WTC11 (cell line): ENCODE measurements around the gene BORCS5.

ENCODE experiments used
- SP1 ChIP-seq: sonication (generic); formaldehyde crosslinking; conservative IDR thresholded peaks from 2 replicates; pipeline ENCODE4 v1.8.1; 2022; ENCODE audit warnings: missing genetic modification reagents
- TEAD1 ChIP-seq: sonication (generic); formaldehyde crosslinking; IDR thresholded peaks from 2 replicates; pipeline ENCODE4 v1.8.0; 2022; ENCODE audit warnings: mild to moderate bottlenecking, missing genetic modification reagents
- TF ChIP-seq, protein P1 (sequence below): fragments of 200-600 bp; IDR thresholded peaks from 2 replicates; pipeline ENCODE4 v1.8.0; 2022; ENCODE audit warnings: antibody characterized with exemption
- TF ChIP-seq, protein P2 (sequence below): sonication (generic); formaldehyde crosslinking; IDR thresholded peaks from 2 replicates; pipeline ENCODE4 v1.8.1; 2023; ENCODE audit warnings: mild to moderate bottlenecking, missing genetic modification reagents
- TF ChIP-seq, protein P3 (sequence below): sonication (generic); formaldehyde crosslinking; IDR thresholded peaks from 2 replicates; pipeline ENCODE4 v1.8.0; 2022; ENCODE audit warnings: mild to moderate bottlenecking, missing genetic modification reagents
- TF ChIP-seq, protein P4 (sequence below): sonication (generic); formaldehyde crosslinking; IDR thresholded peaks from 2 replicates; pipeline ENCODE4 v1.8.1; 2023; ENCODE audit warnings: mild to moderate bottlenecking, missing genetic modification reagents, moderate library complexity
- TF ChIP-seq, protein P5 (sequence below): sonication (generic); formaldehyde crosslinking; IDR thresholded peaks from 2 replicates; pipeline ENCODE4 v1.8.1; 2022; ENCODE audit warnings: mild to moderate bottlenecking, moderate library complexity, missing genetic modification reagents

DNA sequence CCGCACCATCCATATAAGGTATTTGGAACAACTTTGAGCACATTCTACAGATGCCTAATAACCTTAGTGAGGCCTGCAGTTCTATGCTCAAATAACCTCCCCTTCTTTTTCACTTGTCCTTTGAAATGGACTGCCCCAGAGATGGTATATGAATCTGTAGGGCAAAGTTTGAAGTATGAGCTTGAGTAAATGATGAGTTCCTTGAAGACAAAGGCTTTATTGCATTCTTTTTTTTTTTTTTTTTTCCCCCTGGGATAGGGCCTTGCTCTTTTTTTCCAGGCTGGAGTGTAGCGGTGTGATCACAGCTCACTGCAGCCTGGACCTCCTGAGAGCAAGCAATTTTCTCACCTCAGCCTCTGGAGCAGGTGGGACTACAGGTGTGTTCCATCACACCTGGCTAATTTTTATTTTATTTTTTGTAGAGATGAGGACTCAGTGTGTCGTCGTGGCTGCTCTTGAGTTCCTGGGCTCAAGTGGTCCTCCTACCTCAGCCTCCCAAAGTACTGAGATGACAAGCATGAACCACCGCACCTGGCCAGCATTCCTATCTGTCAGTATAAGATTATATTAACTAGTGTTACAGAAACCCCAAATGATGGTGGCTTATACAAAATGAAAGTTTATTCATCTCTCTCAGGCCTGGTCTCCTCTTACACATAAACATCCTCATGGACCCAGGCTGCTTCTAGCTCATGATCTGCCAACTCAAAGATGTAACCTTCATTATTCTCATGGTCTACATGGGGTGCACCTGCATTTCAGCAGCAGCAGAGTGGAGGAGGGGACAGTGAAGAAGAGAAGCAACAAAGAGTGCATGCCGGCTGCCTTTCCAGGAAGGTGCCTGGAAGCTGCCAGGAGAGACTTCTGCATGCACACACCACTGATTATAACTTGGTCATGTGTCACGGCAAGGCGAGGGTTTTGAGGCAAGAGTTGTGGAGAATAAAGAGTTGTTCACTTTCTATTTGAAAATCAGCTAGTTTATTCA is 104.4 kb downstream of the BORCS5 start:
- TF ChIP-seq, protein P1, sequence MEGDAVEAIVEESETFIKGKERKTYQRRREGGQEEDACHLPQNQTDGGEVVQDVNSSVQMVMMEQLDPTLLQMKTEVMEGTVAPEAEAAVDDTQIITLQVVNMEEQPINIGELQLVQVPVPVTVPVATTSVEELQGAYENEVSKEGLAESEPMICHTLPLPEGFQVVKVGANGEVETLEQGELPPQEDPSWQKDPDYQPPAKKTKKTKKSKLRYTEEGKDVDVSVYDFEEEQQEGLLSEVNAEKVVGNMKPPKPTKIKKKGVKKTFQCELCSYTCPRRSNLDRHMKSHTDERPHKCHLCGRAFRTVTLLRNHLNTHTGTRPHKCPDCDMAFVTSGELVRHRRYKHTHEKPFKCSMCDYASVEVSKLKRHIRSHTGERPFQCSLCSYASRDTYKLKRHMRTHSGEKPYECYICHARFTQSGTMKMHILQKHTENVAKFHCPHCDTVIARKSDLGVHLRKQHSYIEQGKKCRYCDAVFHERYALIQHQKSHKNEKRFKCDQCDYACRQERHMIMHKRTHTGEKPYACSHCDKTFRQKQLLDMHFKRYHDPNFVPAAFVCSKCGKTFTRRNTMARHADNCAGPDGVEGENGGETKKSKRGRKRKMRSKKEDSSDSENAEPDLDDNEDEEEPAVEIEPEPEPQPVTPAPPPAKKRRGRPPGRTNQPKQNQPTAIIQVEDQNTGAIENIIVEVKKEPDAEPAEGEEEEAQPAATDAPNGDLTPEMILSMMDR, result no peak
- TF ChIP-seq, protein P2, sequence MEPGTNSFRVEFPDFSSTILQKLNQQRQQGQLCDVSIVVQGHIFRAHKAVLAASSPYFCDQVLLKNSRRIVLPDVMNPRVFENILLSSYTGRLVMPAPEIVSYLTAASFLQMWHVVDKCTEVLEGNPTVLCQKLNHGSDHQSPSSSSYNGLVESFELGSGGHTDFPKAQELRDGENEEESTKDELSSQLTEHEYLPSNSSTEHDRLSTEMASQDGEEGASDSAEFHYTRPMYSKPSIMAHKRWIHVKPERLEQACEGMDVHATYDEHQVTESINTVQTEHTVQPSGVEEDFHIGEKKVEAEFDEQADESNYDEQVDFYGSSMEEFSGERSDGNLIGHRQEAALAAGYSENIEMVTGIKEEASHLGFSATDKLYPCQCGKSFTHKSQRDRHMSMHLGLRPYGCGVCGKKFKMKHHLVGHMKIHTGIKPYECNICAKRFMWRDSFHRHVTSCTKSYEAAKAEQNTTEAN (CRISPR knock-in tag), result no peak
- TF ChIP-seq SP1 (CRISPR knock-in tag) (no peak), TEAD1 (CRISPR knock-in tag) (no peak)
- TF ChIP-seq, protein P3, sequence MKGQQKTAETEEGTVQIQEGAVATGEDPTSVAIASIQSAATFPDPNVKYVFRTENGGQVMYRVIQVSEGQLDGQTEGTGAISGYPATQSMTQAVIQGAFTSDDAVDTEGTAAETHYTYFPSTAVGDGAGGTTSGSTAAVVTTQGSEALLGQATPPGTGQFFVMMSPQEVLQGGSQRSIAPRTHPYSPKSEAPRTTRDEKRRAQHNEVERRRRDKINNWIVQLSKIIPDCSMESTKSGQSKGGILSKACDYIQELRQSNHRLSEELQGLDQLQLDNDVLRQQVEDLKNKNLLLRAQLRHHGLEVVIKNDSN (CRISPR knock-in tag), result no peak
- TF ChIP-seq, protein P4, sequence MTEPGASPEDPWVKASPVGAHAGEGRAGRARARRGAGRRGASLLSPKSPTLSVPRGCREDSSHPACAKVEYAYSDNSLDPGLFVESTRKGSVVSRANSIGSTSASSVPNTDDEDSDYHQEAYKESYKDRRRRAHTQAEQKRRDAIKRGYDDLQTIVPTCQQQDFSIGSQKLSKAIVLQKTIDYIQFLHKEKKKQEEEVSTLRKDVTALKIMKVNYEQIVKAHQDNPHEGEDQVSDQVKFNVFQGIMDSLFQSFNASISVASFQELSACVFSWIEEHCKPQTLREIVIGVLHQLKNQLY (CRISPR knock-in tag), result no peak
- TF ChIP-seq, protein P5, sequence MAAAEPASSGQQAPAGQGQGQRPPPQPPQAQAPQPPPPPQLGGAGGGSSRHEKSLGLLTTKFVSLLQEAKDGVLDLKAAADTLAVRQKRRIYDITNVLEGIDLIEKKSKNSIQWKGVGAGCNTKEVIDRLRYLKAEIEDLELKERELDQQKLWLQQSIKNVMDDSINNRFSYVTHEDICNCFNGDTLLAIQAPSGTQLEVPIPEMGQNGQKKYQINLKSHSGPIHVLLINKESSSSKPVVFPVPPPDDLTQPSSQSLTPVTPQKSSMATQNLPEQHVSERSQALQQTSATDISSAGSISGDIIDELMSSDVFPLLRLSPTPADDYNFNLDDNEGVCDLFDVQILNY (CRISPR knock-in tag), result no peak
